Measurements from ENCODE around the gene C17orf78. TPM values are rescaled to one million over a fixed set of nuclear protein-coding genes. Genes with fewer than 3 reads are reported as not detected.

The C17orf78 gene
- polyA plus RNA-seq, 1 donor (not counting 4 experiments of a cell fraction or from before 2014, with no cell fraction given), result not detected

DNA sequence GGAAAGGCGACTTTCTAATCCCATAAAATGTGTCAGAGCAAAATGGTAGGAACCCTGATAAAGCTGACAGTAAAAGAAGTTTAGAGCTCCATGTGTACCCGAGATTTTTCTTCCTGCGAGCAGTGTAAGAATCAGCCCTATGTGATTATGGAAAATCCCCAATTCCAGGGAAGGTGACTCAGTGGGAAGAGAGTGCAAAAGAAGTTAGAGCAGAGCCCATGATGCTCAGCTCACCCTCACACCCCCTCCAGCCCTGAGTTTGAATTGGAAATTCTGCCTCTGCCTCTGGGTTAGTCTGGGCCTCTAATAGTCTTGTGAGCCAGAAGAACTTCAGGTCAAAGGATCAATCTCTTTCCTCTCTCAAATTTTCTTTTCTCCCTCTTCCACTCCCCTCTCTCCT lies 12.5 kb downstream of the C17orf78 start:
- H3K9ac ChIP-seq (ENCODE audit: control insufficient read depth, extremely low read depth, insufficient read depth, low read length), result no peak overlapping the region
- FAIRE-seq (no peak), DNase-seq (ENCODE audit: low read depth, low spot score) (no peak)
- H3K4me1 ChIP-seq (ENCODE audit: control insufficient read depth, extremely low read depth, insufficient read depth, low read length), result peaks cover 22% of the 10 kb centered on the region
- H3K27me3 ChIP-seq (ENCODE audit: control insufficient read depth, extremely low read depth, insufficient read depth, low read length), result no peaks in the 10 kb centered on the region
- H3K9me3 ChIP-seq (ENCODE audit: control insufficient read depth, low read depth, low read length), result no peaks in the 10 kb centered on the region
- H4K20me1 ChIP-seq (ENCODE audit: control insufficient read depth, extremely low read depth, insufficient read depth, low read length), result no peaks in the 10 kb centered on the region
- H3K79me2 ChIP-seq (ENCODE audit: control insufficient read depth, insufficient read depth, low read length), result no peaks in the 10 kb centered on the region
- H3K9me1 ChIP-seq (ENCODE audit: control insufficient read depth, extremely low read depth, insufficient read depth, low read length), result no peaks in the 10 kb centered on the region
- H3K36me3 ChIP-seq (ENCODE audit: control insufficient read depth in 2 of 2, extremely low read depth in 1 of 2, insufficient read depth in 2 of 2, low read length in 2 of 2), result no peaks in the 10 kb centered on the region
- no peak overlapping the region for H3K27ac ChIP-seq (ENCODE audit: control insufficient read depth, insufficient read depth, low read length)
- dilution Hi-C loops (cut with MboI; ENCODE audit: extremely low pct_ligation_motif_present, low sequenced_read_pairs), result no loop called here
- H2AFZ ChIP-seq (ENCODE audit: control insufficient read depth, low read length), result no peak overlapping the region
- H3K4me3 ChIP-seq (ENCODE audit: control insufficient read depth in 2 of 3, extremely low read depth in 1 of 3, insufficient read depth in 2 of 3, low read depth in 1 of 3, low read length in 3 of 3), result no peak overlapping the region
- H3K4me2 ChIP-seq (ENCODE audit: control insufficient read depth, extremely low read depth, insufficient read depth, low read depth, low read length), result no peak overlapping the region
- TF ChIP-seq CTCF (optimal IDR thresholded peaks at IDR 0.05 in 1 of 3, IDR thresholded peaks at IDR 0.05 in 1 of 3, conservative IDR thresholded peaks at IDR 0.05 in 1 of 3; ENCODE audit: extremely low read depth in 1 of 3, insufficient read depth in 2 of 3, low read length in 3 of 3) (no peak), EZH2 (IDR thresholded peaks at IDR 0.05; ENCODE audit: low read length) (no peak)

GRCh38 chr17:37389160-37389559 lies 13.4 kb downstream of the C17orf78 start:
- no peaks in the 10 kb centered on the region for H3K79me2 ChIP-seq (ENCODE audit: control insufficient read depth, insufficient read depth, low read length)
- no peak overlapping the region for H3K4me3 ChIP-seq (ENCODE audit: control insufficient read depth in 2 of 3, extremely low read depth in 1 of 3, insufficient read depth in 2 of 3, low read depth in 1 of 3, low read length in 3 of 3)
- H3K9me1 ChIP-seq (ENCODE audit: control insufficient read depth, extremely low read depth, insufficient read depth, low read length), result no peaks in the 10 kb centered on the region
- no peak overlapping the region for H3K27ac ChIP-seq (ENCODE audit: control insufficient read depth, insufficient read depth, low read length)
- H3K9ac ChIP-seq (ENCODE audit: control insufficient read depth, extremely low read depth, insufficient read depth, low read length), result no peak overlapping the region
- no peaks in the 10 kb centered on the region for H4K20me1 ChIP-seq (ENCODE audit: control insufficient read depth, extremely low read depth, insufficient read depth, low read length)
- no peak overlapping the region for H2AFZ ChIP-seq (ENCODE audit: control insufficient read depth, low read length)
- no peak for DNase-seq (ENCODE audit: low read depth, low spot score)
- dilution Hi-C loops (cut with MboI; ENCODE audit: extremely low pct_ligation_motif_present, low sequenced_read_pairs), result no loop called here
- no peaks in the 10 kb centered on the region for H3K9me3 ChIP-seq (ENCODE audit: control insufficient read depth, low read depth, low read length)
- H3K4me1 ChIP-seq (ENCODE audit: control insufficient read depth, extremely low read depth, insufficient read depth, low read length), result peaks cover 22% of the 10 kb centered on the region
- H3K27me3 ChIP-seq (ENCODE audit: control insufficient read depth, extremely low read depth, insufficient read depth, low read length), result no peaks in the 10 kb centered on the region
- no peak overlapping the region for H3K4me2 ChIP-seq (ENCODE audit: control insufficient read depth, extremely low read depth, insufficient read depth, low read depth, low read length)
- no peaks in the 10 kb centered on the region for H3K36me3 ChIP-seq (ENCODE audit: control insufficient read depth in 2 of 2, extremely low read depth in 1 of 2, insufficient read depth in 2 of 2, low read length in 2 of 2)
- TF ChIP-seq EZH2 (IDR thresholded peaks at IDR 0.05; ENCODE audit: low read length) (no peak), CTCF (optimal IDR thresholded peaks at IDR 0.05 in 1 of 3, IDR thresholded peaks at IDR 0.05 in 1 of 3, conservative IDR thresholded peaks at IDR 0.05 in 1 of 3; ENCODE audit: extremely low read depth in 1 of 3, insufficient read depth in 2 of 3, low read length in 3 of 3) (no peak)
- no peak for FAIRE-seq
